KMS-11 (cell line): ENCODE data around the gene RHBDF2.
A peak's percentile ranks its signal among the peaks of the same experiment; 100 is the strongest.

ENCODE experiments used
- H2AFZ ChIP-seq: fragments of 200-600 bp; sonication (generic); 2 replicates; pipeline ENCODE4 v1.6.1; 2016; ENCODE audit warnings: antibody characterized with exemption, mixed run types, low read depth
- H3K27ac ChIP-seq: fragments of 200-600 bp; sonication (generic); 2 replicates; pipeline ENCODE4 v1.6.1; 2016; ENCODE audit warnings: mild to moderate bottlenecking, mixed run types
- H3K27me3 ChIP-seq: fragments of 200-600 bp; sonication (generic); 2 replicates; pipeline ENCODE4 v1.6.1; 2017; ENCODE audit warnings: mild to moderate bottlenecking, low read depth, mixed run types, moderate library complexity; ENCODE audit not compliant: insufficient read depth
- H3K36me3 ChIP-seq: fragments of 200-600 bp; sonication (generic); 2 replicates; pipeline ENCODE4 v1.6.1; 2017; ENCODE audit warnings: mild to moderate bottlenecking, mixed run types; ENCODE audit not compliant: insufficient read depth
- H3K4me1 ChIP-seq: fragments of 200-600 bp; sonication (generic); 2 replicates; pipeline ENCODE4 v1.6.1; 2016; ENCODE audit warnings: mild to moderate bottlenecking, low read depth, mixed run types; ENCODE audit not compliant: poor library complexity, severe bottlenecking
- H3K4me2 ChIP-seq: fragments of 200-600 bp; sonication (generic); 2 replicates; pipeline ENCODE4 v1.7.0; 2016; ENCODE audit warnings: mild to moderate bottlenecking, mixed run types
- H3K4me3 ChIP-seq: fragments of 200-600 bp; sonication (generic); IDR thresholded peaks from 2 replicates; pipeline ENCODE4 v1.6.1; 2017; ENCODE audit warnings: low read depth, low read length, mixed read lengths; ENCODE audit not compliant: insufficient read depth
- H3K79me2 ChIP-seq: fragments of 200-600 bp; sonication (generic); 2 replicates; pipeline ENCODE4 v1.6.1; 2016; ENCODE audit warnings: low read depth, mixed run types; ENCODE audit not compliant: insufficient read depth
- H3K9ac ChIP-seq: fragments of 200-600 bp; sonication (generic); 2 replicates; pipeline ENCODE4 v1.6.1; 2016; ENCODE audit warnings: mild to moderate bottlenecking, mixed run types
- H4K20me1 ChIP-seq: fragments of 200-600 bp; sonication (generic); 2 replicates; pipeline ENCODE4 v1.6.1; 2016; ENCODE audit warnings: mild to moderate bottlenecking, mixed run types; ENCODE audit not compliant: insufficient read depth
- TF ChIP-seq, protein P1 (sequence below): fragments of 200-600 bp; sonication (generic); conservative IDR thresholded peaks from 2 replicates; pipeline ENCODE4 v1.6.1; 2017; ENCODE audit warnings: low read depth, mild to moderate bottlenecking, antibody characterized with exemption, low read length, moderate library complexity, mixed read lengths

Gene RHBDF2

GRCh38 chr17:76434870-76435269 is 66.4 kb downstream of the RHBDF2 start:
- Histone ChIP-seq H3K4me1 (no peaks in the 10 kb centered on the region), H3K79me2 (peaks cover 55% of the 10 kb centered on the region; the same call in 1 of the 2 replicates), H3K27ac (no peak overlapping the region), H3K27me3 (no peaks in the 10 kb centered on the region), H3K4me2 (no peak overlapping the region), H4K20me1 (no peaks in the 10 kb centered on the region; the same call in 1 of the 2 replicates), H3K9ac (no peak overlapping the region), H3K36me3 (no peaks in the 10 kb centered on the region), H2AFZ (no peak overlapping the region), H3K4me3 (no peak overlapping the region)
- TF ChIP-seq, protein P1, sequence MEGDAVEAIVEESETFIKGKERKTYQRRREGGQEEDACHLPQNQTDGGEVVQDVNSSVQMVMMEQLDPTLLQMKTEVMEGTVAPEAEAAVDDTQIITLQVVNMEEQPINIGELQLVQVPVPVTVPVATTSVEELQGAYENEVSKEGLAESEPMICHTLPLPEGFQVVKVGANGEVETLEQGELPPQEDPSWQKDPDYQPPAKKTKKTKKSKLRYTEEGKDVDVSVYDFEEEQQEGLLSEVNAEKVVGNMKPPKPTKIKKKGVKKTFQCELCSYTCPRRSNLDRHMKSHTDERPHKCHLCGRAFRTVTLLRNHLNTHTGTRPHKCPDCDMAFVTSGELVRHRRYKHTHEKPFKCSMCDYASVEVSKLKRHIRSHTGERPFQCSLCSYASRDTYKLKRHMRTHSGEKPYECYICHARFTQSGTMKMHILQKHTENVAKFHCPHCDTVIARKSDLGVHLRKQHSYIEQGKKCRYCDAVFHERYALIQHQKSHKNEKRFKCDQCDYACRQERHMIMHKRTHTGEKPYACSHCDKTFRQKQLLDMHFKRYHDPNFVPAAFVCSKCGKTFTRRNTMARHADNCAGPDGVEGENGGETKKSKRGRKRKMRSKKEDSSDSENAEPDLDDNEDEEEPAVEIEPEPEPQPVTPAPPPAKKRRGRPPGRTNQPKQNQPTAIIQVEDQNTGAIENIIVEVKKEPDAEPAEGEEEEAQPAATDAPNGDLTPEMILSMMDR = no peak

DNA sequence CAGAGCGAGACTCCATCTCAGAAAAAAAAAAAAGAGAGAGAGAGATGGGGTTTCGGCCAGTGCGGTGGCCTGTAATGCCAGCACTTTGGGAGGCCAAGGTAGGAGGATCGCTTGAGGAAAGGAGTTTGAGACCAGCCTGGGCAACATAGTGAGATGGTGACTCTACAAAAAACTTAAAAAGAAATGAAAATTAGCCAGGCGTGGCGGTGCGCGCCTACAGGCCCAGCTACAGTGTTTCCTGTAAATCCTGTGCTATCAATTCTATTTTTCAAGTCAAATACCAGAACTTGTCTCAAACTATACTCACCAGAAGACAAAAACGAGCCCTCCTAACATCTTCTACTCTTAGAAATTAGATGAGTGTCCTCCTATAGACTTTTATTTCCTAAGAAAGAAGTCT is 67.5 kb downstream of the RHBDF2 start:
- no peaks in the 10 kb centered on the region for H3K4me1 ChIP-seq
- H3K27ac ChIP-seq = no peak overlapping the region
- no peaks in the 10 kb centered on the region for H3K27me3 ChIP-seq
- peaks cover 51% of the 10 kb centered on the region; the same call in 1 of the 2 replicates for H3K79me2 ChIP-seq
- H3K4me2 ChIP-seq = no peak overlapping the region
- TF ChIP-seq, protein P1 = no peak
- H3K4me3 ChIP-seq = no peak overlapping the region
- no peak overlapping the region for H3K9ac ChIP-seq
- H3K36me3 ChIP-seq = no peaks in the 10 kb centered on the region
- H2AFZ ChIP-seq = no peak overlapping the region
- no peaks in the 10 kb centered on the region; the same call in 1 of the 2 replicates for H4K20me1 ChIP-seq

- TF ChIP-seq, protein P1 = peak; percentile 81
- Histone ChIP-seq H3K79me2 (peaks cover 59% of the 10 kb centered on the region; the same call in 1 of the 2 replicates), H3K4me2 (no peak overlapping the region)
Measured at GRCh38 chr17:76432712-76433336, 68.4 kb downstream of the RHBDF2 start.

DNA sequence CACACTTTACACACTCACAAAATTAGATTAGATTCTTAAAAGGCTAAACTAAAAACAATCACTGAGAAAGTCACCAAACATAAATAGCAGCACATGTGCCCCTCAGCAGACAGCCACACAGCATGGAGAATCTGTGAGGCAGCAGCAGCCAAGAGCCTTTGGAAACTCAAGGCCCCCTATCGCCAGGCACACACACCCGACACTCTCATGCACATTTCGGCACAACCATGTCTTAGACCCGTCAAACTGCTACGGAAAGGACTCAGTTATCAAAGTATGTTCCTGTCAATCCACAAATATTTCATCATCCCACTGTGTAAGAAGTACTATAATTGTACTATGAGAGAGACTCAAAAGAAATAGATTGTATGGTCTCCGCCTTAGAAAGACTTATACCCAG is 69.2 kb downstream of the RHBDF2 start:
- no peak overlapping the region for H3K4me3 ChIP-seq
- H3K36me3 ChIP-seq = no peaks in the 10 kb centered on the region
- no peaks in the 10 kb centered on the region for H3K27me3 ChIP-seq
- H3K27ac ChIP-seq = no peak overlapping the region
- TF ChIP-seq, protein P1 = no peak
- peaks cover 64% of the 10 kb centered on the region; the same call in 1 of the 2 replicates for H3K79me2 ChIP-seq
- H3K9ac ChIP-seq = no peak overlapping the region
- H3K4me2 ChIP-seq = no peak overlapping the region
- H3K4me1 ChIP-seq = no peaks in the 10 kb centered on the region
- H4K20me1 ChIP-seq = no peaks in the 10 kb centered on the region; the same call in 1 of the 2 replicates
- H2AFZ ChIP-seq = no peak overlapping the region

More at GRCh38 chr17:76432712-76433336, 68.4 kb downstream of the RHBDF2 start:
- no peaks in the 10 kb centered on the region; the same call in 1 of the 2 replicates for H4K20me1 ChIP-seq
- H3K9ac ChIP-seq = no peak overlapping the region
- no peak overlapping the region for H3K4me3 ChIP-seq
- H3K4me1 ChIP-seq = no peaks in the 10 kb centered on the region
- no peaks in the 10 kb centered on the region for H3K27me3 ChIP-seq
- H2AFZ ChIP-seq = no peak overlapping the region
- H3K27ac ChIP-seq = no peak overlapping the region
- no peaks in the 10 kb centered on the region for H3K36me3 ChIP-seq
